NCI-H748 (cell line): Measurements from ENCODE around the gene HTR3E.

Experiments
- DNase-seq: peaks from one replicate; lab custom pipeline; 2025; ENCODE audit not compliant: unreplicated experiment; lab: John Stamatoyannopoulos, UW

The HTR3E gene

GRCh38 chr3:184155644-184156521 lies 59.0 kb downstream of the HTR3E start:
- peak; percentile 32 for DNase-seq

- DNase-seq = peak; percentile 22
Observed at GRCh38 chr3:184156522-184156955, 59.7 kb downstream of the HTR3E start.
